ENCODE measurements around the gene TTYH2. TPM values are rescaled to one million over a fixed set of nuclear protein-coding genes. Genes with fewer than 3 reads are reported as not detected.

The TTYH2 gene
- polyA plus RNA-seq, 1 donor from 2014 or later = 2.5 TPM

DNA sequence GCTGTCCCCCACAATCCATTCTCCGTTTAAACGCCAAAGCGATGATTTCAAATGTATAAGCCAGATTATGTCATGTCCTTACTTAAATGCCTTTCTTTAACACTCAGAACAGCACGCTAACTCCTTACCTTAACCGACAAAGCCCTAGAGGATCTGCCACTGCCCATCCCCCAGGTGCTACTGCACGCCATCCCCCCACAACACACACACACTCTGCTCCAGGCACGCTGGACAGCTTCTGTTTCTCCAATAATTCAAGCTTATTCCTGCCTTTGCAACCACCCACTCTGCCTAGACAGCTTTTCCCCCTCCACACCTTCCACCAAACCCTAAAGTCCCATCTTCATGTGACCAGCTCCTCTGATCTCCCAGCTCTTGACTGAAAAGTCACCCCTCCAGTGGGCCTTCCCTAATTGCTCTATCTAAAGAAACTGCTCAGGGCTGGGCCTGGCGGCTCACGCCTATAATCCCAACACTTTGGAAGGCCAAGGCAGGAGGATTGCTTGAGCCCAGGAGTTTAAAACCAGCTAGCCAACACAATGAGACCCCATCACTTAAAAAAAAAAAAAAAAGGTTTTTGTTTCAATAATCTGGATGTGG lies 48.8 kb upstream of the TTYH2 start:
- TF ChIP-seq POLR2AphosphoS5 (IDR thresholded peaks at IDR 0.05) (no peak), RAD21 (conservative IDR thresholded peaks at IDR 0.05) (no peak), TAF1 (IDR thresholded peaks at IDR 0.05; ENCODE audit: low read depth) (no peak), EZH2 (IDR thresholded peaks at IDR 0.05; ENCODE audit: borderline replicate concordance, insufficient read depth, low read length, poor library complexity, severe bottlenecking) (no peak), MXI1 (conservative IDR thresholded peaks at IDR 0.05; ENCODE audit: poor library complexity, severe bottlenecking) (no peak), EP300 (conservative IDR thresholded peaks at IDR 0.05; ENCODE audit: poor library complexity, severe bottlenecking) (no peak), SMC3 (conservative IDR thresholded peaks at IDR 0.05; ENCODE audit: poor library complexity) (no peak)
- TF ChIP-seq, protein P1, sequence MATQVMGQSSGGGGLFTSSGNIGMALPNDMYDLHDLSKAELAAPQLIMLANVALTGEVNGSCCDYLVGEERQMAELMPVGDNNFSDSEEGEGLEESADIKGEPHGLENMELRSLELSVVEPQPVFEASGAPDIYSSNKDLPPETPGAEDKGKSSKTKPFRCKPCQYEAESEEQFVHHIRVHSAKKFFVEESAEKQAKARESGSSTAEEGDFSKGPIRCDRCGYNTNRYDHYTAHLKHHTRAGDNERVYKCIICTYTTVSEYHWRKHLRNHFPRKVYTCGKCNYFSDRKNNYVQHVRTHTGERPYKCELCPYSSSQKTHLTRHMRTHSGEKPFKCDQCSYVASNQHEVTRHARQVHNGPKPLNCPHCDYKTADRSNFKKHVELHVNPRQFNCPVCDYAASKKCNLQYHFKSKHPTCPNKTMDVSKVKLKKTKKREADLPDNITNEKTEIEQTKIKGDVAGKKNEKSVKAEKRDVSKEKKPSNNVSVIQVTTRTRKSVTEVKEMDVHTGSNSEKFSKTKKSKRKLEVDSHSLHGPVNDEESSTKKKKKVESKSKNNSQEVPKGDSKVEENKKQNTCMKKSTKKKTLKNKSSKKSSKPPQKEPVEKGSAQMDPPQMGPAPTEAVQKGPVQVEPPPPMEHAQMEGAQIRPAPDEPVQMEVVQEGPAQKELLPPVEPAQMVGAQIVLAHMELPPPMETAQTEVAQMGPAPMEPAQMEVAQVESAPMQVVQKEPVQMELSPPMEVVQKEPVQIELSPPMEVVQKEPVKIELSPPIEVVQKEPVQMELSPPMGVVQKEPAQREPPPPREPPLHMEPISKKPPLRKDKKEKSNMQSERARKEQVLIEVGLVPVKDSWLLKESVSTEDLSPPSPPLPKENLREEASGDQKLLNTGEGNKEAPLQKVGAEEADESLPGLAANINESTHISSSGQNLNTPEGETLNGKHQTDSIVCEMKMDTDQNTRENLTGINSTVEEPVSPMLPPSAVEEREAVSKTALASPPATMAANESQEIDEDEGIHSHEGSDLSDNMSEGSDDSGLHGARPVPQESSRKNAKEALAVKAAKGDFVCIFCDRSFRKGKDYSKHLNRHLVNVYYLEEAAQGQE (IDR thresholded peaks at IDR 0.05; ENCODE audit: borderline replicate concordance) = no peak
- TF ChIP-seq, protein P2, sequence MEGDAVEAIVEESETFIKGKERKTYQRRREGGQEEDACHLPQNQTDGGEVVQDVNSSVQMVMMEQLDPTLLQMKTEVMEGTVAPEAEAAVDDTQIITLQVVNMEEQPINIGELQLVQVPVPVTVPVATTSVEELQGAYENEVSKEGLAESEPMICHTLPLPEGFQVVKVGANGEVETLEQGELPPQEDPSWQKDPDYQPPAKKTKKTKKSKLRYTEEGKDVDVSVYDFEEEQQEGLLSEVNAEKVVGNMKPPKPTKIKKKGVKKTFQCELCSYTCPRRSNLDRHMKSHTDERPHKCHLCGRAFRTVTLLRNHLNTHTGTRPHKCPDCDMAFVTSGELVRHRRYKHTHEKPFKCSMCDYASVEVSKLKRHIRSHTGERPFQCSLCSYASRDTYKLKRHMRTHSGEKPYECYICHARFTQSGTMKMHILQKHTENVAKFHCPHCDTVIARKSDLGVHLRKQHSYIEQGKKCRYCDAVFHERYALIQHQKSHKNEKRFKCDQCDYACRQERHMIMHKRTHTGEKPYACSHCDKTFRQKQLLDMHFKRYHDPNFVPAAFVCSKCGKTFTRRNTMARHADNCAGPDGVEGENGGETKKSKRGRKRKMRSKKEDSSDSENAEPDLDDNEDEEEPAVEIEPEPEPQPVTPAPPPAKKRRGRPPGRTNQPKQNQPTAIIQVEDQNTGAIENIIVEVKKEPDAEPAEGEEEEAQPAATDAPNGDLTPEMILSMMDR (IDR thresholded peaks at IDR 0.05; ENCODE audit: poor library complexity, severe bottlenecking) = no peak
- Histone ChIP-seq H3K9me2 (ENCODE audit: insufficient read depth, low read length) (no peaks in the 10 kb centered on the region), H3K27me3 (ENCODE audit: insufficient read depth, low read depth, low read length) (no peaks in the 10 kb centered on the region), H2AFZ (ENCODE audit: low read depth, low read length) (no peak overlapping the region), H3K9ac (ENCODE audit: low read length) (no peak overlapping the region), H3K27ac (ENCODE audit: low read length) (no peak overlapping the region), H3F3A (ENCODE audit: insufficient read depth, low read length, poor library complexity, severe bottlenecking) (no peaks in the 10 kb centered on the region), H3K36me3 (ENCODE audit: insufficient read depth, low read length) (no peaks in the 10 kb centered on the region), H3K79me2 (replicated peaks; ENCODE audit: insufficient read depth, low read length) (no peaks in the 10 kb centered on the region), H3K9me3 (ENCODE audit: low read length) (no peaks in the 10 kb centered on the region), H4K20me1 (ENCODE audit: insufficient read depth) (no peaks in the 10 kb centered on the region), H3K4me3 (ENCODE audit: low read length) (no peak overlapping the region), H3K4me2 (ENCODE audit: low read length) (no peak overlapping the region)

DNA sequence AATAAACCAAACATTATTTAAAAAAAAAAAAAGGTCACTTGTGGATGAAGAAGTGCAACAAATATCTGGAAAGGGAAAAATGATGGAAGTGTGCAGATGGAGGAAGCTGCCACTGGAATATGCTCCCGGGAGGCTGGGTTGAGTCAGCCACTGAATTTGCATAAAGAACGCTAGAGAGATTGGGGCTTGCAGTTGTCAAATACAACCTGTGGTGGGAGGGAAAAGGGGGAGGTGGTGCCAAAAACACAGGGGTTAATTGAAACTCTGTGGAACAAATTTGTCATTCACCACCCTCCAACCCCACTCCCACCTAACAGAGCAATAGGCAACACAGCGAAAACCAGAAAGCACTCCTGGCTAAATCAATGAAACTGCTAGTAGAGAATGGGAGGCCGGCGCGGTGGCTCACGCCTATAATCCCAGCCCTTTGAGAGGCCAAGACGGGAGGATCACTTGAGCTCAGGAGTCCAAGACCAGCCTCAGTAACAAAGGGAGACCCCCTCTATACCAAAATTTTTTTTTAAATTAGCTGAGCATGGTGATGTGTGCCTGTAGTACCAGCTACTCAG lies 47.5 kb upstream of the TTYH2 start:
- no peaks in the 10 kb centered on the region for H4K20me1 ChIP-seq (ENCODE audit: insufficient read depth)
- H2AFZ ChIP-seq (ENCODE audit: low read depth, low read length) = no peak overlapping the region
- no peaks in the 10 kb centered on the region for H3K79me2 ChIP-seq (replicated peaks; ENCODE audit: insufficient read depth, low read length)
- H3K4me2 ChIP-seq (ENCODE audit: low read length) = no peak overlapping the region
- no peaks in the 10 kb centered on the region for H3K9me2 ChIP-seq (ENCODE audit: insufficient read depth, low read length)
- H3K36me3 ChIP-seq (ENCODE audit: insufficient read depth, low read length) = no peaks in the 10 kb centered on the region
- no peak overlapping the region for H3K27ac ChIP-seq (ENCODE audit: low read length)
- no peaks in the 10 kb centered on the region for H3K9me3 ChIP-seq (ENCODE audit: low read length)
- no peak for TF ChIP-seq RAD21 (conservative IDR thresholded peaks at IDR 0.05)
- TF ChIP-seq, protein P1 (IDR thresholded peaks at IDR 0.05; ENCODE audit: borderline replicate concordance) = no peak
- no peak for TF ChIP-seq SMC3 (conservative IDR thresholded peaks at IDR 0.05; ENCODE audit: poor library complexity)
- TF ChIP-seq, protein P2 (IDR thresholded peaks at IDR 0.05; ENCODE audit: poor library complexity, severe bottlenecking) = no peak
- H3K9ac ChIP-seq (ENCODE audit: low read length) = no peak overlapping the region
- H3K4me3 ChIP-seq (ENCODE audit: low read length) = no peak overlapping the region
- H3K27me3 ChIP-seq (ENCODE audit: insufficient read depth, low read depth, low read length) = no peaks in the 10 kb centered on the region
- H3F3A ChIP-seq (ENCODE audit: insufficient read depth, low read length, poor library complexity, severe bottlenecking) = no peaks in the 10 kb centered on the region
